ENCODE results near the gene SEM1. TPM values are rescaled to one million over a fixed set of nuclear protein-coding genes. Genes with fewer than 3 reads are reported as not detected.
"Not testable (repeated sequence)": the region's sequence is repeated elsewhere in the genome, so short reads cannot be mapped to it uniquely, and the experiment has no call there.

Gene SEM1
- polyA plus RNA-seq, 1 experiment = 153 TPM

DNA sequence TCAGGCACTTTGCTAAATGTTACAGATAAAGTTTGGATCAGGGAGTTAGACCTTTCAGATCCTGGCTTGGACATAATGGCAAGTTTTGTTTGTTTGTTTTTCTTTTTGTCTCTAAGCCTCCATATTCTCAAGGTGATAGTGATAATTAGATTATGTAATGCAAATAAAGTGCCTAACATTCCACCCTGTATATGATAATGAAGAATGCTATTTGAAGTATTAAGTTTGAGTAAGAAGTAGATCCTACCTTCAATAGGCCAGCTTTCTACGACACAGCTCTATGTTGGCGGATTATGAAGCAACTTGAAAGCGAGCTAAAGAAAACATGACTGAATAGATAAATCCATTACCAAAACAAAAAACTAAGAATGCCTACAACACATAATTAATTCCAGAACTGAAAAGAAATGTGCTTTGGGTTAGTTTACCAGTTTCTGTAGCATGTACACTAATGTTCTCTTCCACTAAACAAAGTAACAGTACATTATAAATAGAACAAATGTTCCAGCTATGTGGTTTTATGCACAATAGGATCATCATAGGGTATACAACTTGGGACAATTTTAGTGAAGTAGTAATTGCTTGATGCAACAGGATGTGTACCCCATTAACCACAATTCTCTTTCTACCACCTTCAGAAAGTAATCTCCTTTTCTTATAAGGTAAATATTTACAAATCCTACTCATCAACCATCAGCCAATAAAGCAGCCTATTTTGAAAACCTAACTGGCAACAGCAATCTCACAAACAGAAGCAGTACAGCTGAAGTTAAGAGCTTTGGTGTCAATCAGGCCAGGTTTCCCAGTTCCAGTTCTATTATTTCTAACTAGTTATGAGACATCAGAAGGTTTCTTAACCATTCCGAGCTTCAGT lies 1.5 kb downstream of the SEM1 start:
- ChIA-PET CTCF (interaction anchor here (0.6 to 1.4 kb wide), 4 partner anchors 11 to 792 kb away, joined by 3 to 5 read pairs (median 4); no protein-coding TSS in a partner anchor), POLR2A (interaction anchor here (0.6 kb wide), 1 partner anchor 1884 kb away, joined by 3 read pairs; no protein-coding TSS in a partner anchor)
- DNase-seq (ENCODE audit: low read depth, low spot score) = no peak
- H3K27me3 ChIP-seq (ENCODE audit: control insufficient read depth, insufficient read depth, low read length) = no peaks in the 10 kb centered on the region
- TF ChIP-seq CTCF (IDR thresholded peaks at IDR 0.05; ENCODE audit: low read depth, low read length) = no peak
- H3K9me3 ChIP-seq (ENCODE audit: control insufficient read depth, insufficient read depth, low read length) = no peaks in the 10 kb centered on the region; the same call in 1 of the 2 replicates
- no peak overlapping the region for H3K27ac ChIP-seq (ENCODE audit: low read depth, low read length)
- peak overlapping the region; percentile 90 for H3K4me3 ChIP-seq (ENCODE audit: low read depth, low read length)

- H3K27me3 ChIP-seq (ENCODE audit: control insufficient read depth, insufficient read depth, low read length) = no peaks in the 10 kb centered on the region
- H3K9me3 ChIP-seq (ENCODE audit: control insufficient read depth, insufficient read depth, low read length) = no peaks in the 10 kb centered on the region
- H3K4me3 ChIP-seq (ENCODE audit: low read depth, low read length) = no peak overlapping the region
- ChIA-PET CTCF (no interaction called here), POLR2A (no interaction called here)
- H3K27ac ChIP-seq (ENCODE audit: low read depth, low read length) = no peak overlapping the region
- no peak for TF ChIP-seq CTCF (IDR thresholded peaks at IDR 0.05; ENCODE audit: low read depth, low read length)
- DNase-seq (ENCODE audit: low read depth, low spot score) = no peak
These were observed 8.4 kb downstream of the SEM1 start for GRCh38 chr7:96701258-96701657.

- H3K9me3 ChIP-seq (ENCODE audit: control insufficient read depth, insufficient read depth, low read length) = no peaks in the 10 kb centered on the region
- DNase-seq (ENCODE audit: low read depth, low spot score) = no peak
- no peak overlapping the region for H3K4me3 ChIP-seq (ENCODE audit: low read depth, low read length)
- no peak overlapping the region for H3K27ac ChIP-seq (ENCODE audit: low read depth, low read length)
- H3K27me3 ChIP-seq (ENCODE audit: control insufficient read depth, insufficient read depth, low read length) = no peaks in the 10 kb centered on the region
- TF ChIP-seq CTCF (IDR thresholded peaks at IDR 0.05; ENCODE audit: low read depth, low read length) = no peak
- ChIA-PET CTCF (no interaction called here), POLR2A (no interaction called here)
These were observed 9.1 kb downstream of the SEM1 start for GRCh38 chr7:96700516-96700915.

GRCh38 chr7:96699219-96699871 lies 10.3 kb downstream of the SEM1 start:
- H3K9me3 ChIP-seq (ENCODE audit: control insufficient read depth, insufficient read depth, low read length) = no peaks in the 10 kb centered on the region
- H3K27me3 ChIP-seq (ENCODE audit: control insufficient read depth, insufficient read depth, low read length) = no peaks in the 10 kb centered on the region
- no peak overlapping the region for H3K27ac ChIP-seq (ENCODE audit: low read depth, low read length)
- ChIA-PET CTCF (no interaction called here), POLR2A (no interaction called here)
- TF ChIP-seq CTCF (IDR thresholded peaks at IDR 0.05; ENCODE audit: low read depth, low read length) = no peak
- H3K4me3 ChIP-seq (ENCODE audit: low read depth, low read length) = no peak overlapping the region
- DNase-seq (ENCODE audit: low read depth, low spot score) = no peak

GRCh38 chr7:96698449-96698848 lies 11.2 kb downstream of the SEM1 start:
- H3K4me3 ChIP-seq (ENCODE audit: low read depth, low read length); CTCF ChIA-PET; H3K27ac ChIP-seq (ENCODE audit: low read depth, low read length); H3K9me3 ChIP-seq (ENCODE audit: control insufficient read depth, insufficient read depth, low read length); H3K27me3 ChIP-seq (ENCODE audit: control insufficient read depth, insufficient read depth, low read length); DNase-seq (ENCODE audit: low read depth, low spot score); POLR2A ChIA-PET: not testable (repeated sequence)
